GM19467 (cell line): ENCODE data around the gene ZNF366.
"Not testable (repeated sequence)": the region's sequence is repeated elsewhere in the genome, so short reads cannot be mapped to it uniquely, and the experiment has no call there.

ENCODE experiments used
- ATAC-seq: cut with Tn5 transposase; IDR thresholded peaks from one replicate; pipeline ENCODE4 v1.9.1; 2021; ENCODE audit warnings: mild to moderate bottlenecking, moderate library complexity; ENCODE audit not compliant: unreplicated experiment

ZNF366 gene

GRCh38 chr5:72412283-72413055 is 94.7 kb downstream of the ZNF366 start:
- no peak for ATAC-seq

GRCh38 chr5:72410688-72411295 is 96.4 kb downstream of the ZNF366 start:
- ATAC-seq = no peak

GRCh38 chr5:72408603-72409002 is 98.6 kb downstream of the ZNF366 start:
- no peak for ATAC-seq

GRCh38 chr5:72408127-72408526 is 99.1 kb downstream of the ZNF366 start:
- ATAC-seq = no peak

- ATAC-seq = no peak
Observed at GRCh38 chr5:72407541-72407940, 99.7 kb downstream of the ZNF366 start.

GRCh38 chr5:72407078-72407477 is 100.1 kb downstream of the ZNF366 start:
- ATAC-seq = no peak

GRCh38 chr5:72404771-72405170 is 102.4 kb downstream of the ZNF366 start:
- not testable (repeated sequence) for ATAC-seq

- no peak for ATAC-seq
Observed at GRCh38 chr5:72402959-72403628, 104.1 kb downstream of the ZNF366 start.

GRCh38 chr5:72402381-72402890 is 104.8 kb downstream of the ZNF366 start:
- ATAC-seq = no peak

GRCh38 chr5:72400950-72401349 is 106.3 kb downstream of the ZNF366 start:
- ATAC-seq = no peak

GRCh38 chr5:72397836-72398235 is 109.4 kb downstream of the ZNF366 start:
- ATAC-seq = no peak

- ATAC-seq = no peak
Observed at GRCh38 chr5:72394688-72395087, 112.5 kb downstream of the ZNF366 start.

- ATAC-seq = no peak
Observed at GRCh38 chr5:72393052-72393451, 114.2 kb downstream of the ZNF366 start.
